Astrocyte of the spinal cord (primary cell): ENCODE data around the gene RHOA.
"Not testable (repeated sequence)": the region's sequence is repeated elsewhere in the genome, so short reads cannot be mapped to it uniquely, and the experiment has no call there.

ENCODE experiments used
- DNase-seq: peaks from one replicate; pipeline ENCODE4 v3.0.0; 2011; ENCODE audit warnings: low read depth, low spot score
- H3K4me3 ChIP-seq: 2 replicates; pipeline ENCODE4 v1.5.1; 2011; ENCODE audit warnings: low read depth, mild to moderate bottlenecking, low read length, moderate library complexity
- CTCF ChIP-seq: IDR thresholded peaks from 2 replicates; pipeline ENCODE4 v1.5.1; 2012; ENCODE audit warnings: low read depth, mild to moderate bottlenecking, low read length, inconsistent platforms
- in situ Hi-C: cut with HindIII; loops from 2 replicates; pipeline ENCODE4 v1.10.0; 2017; ENCODE audit warnings: low sequenced_read_pairs

RHOA gene

GRCh38 chr3:49333091-49333490 is 78.7 kb downstream of the RHOA start:
- no peak for DNase-seq
- in situ Hi-C loops = no loop called here
- H3K4me3 ChIP-seq = no peak overlapping the region
- TF ChIP-seq CTCF = no peak

- TF ChIP-seq CTCF = no peak
- H3K4me3 ChIP-seq = no peak overlapping the region
- in situ Hi-C loops = no loop called here
- no peak for DNase-seq
Observed at GRCh38 chr3:49329186-49329585, 82.6 kb downstream of the RHOA start.

- DNase-seq, in situ Hi-C loops, H3K4me3 ChIP-seq: not testable (repeated sequence)
Observed at GRCh38 chr3:49328350-49328749, 83.4 kb downstream of the RHOA start.

- peak; percentile 30 for TF ChIP-seq CTCF
- no peak overlapping the region for H3K4me3 ChIP-seq
- in situ Hi-C loops = no loop called here
- no peak for DNase-seq
Observed at GRCh38 chr3:49327485-49327884, 84.3 kb downstream of the RHOA start.

- no peak overlapping the region for H3K4me3 ChIP-seq
- in situ Hi-C loops = no loop called here
- no peak for TF ChIP-seq CTCF
- DNase-seq = no peak
Observed at GRCh38 chr3:49324768-49325167, 87.0 kb downstream of the RHOA start.

GRCh38 chr3:49316696-49317457 is 94.9 kb downstream of the RHOA start:
- TF ChIP-seq CTCF = no peak
- no peak overlapping the region for H3K4me3 ChIP-seq
- in situ Hi-C loops = no loop called here
- DNase-seq = no peak

GRCh38 chr3:49313896-49314688 is 97.7 kb downstream of the RHOA start:
- peak; percentile 62 for DNase-seq
- no peak overlapping the region for H3K4me3 ChIP-seq
- no peak for TF ChIP-seq CTCF
- in situ Hi-C loops = no loop called here
